GM12801 (cell line): Measurements from ENCODE around the gene YWHAH.

Experiments
- CTCF ChIP-seq: IDR thresholded peaks from one replicate; pipeline ENCODE4 v1.5.1; 2011; ENCODE audit warnings: control low read depth; ENCODE audit not compliant: insufficient read length; ENCODE audit errors: extremely low read depth

The YWHAH gene

GRCh38 chr22:31951194-31952093 lies 7.1 kb downstream of the YWHAH start:
- TF ChIP-seq CTCF = no peak

GRCh38 chr22:31952094-31952401 lies 7.7 kb downstream of the YWHAH start:
- TF ChIP-seq CTCF = no peak

GRCh38 chr22:31952472-31952871 lies 8.1 kb downstream of the YWHAH start:
- no peak for TF ChIP-seq CTCF

- no peak for TF ChIP-seq CTCF
Observed at GRCh38 chr22:31953261-31953660, 8.9 kb downstream of the YWHAH start.

- TF ChIP-seq CTCF = no peak
Observed at GRCh38 chr22:31954535-31955523, 10.5 kb downstream of the YWHAH start.

- TF ChIP-seq CTCF = no peak
Observed at GRCh38 chr22:31956360-31956759, 12.0 kb downstream of the YWHAH start.

GRCh38 chr22:31957970-31958594 lies 13.7 kb downstream of the YWHAH start:
- TF ChIP-seq CTCF = no peak
